ENCODE results near the gene RAB1B.

RAB1B gene

DNA sequence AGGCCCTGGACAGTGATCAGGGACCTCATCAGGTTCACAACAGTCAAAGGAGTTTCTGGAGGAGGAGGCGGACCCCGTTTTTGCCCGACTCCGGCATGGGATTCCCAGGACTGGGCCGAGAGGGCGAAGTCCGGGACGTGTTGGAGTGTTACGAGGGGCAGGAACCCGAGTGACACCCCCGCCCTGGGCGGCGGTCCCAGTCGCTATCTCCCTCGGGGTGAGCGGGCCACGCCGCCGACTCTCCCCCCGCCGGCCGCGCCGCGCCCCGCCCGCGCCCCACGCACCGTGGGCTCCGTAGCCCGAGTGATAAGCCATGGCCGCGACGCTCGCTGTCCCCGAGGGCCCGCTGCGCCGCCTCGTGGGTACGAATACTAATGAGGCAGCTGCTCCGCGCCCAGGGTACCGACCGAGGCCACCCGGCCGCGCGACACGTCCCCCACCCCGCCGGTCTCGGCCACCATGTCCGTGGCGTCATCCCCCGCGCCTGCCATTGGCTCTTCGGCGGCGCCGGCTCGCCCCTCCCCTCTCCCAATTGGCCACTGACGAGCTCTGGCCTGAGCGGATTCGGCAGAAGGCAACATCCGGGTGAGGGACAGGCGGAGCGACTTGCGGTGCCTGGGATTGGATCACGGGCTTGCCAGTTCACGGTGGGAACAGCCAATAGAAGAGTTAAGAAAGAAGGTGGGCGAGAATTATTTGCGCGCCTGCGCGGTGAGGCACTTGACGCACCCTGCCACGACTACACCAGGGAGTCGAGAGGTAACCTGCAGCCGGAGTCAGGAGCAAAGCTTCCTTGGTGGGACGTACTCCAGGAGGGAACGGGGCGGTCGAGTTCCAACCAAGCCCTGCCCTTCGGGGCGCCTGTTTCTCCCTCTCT is 20.5 kb downstream of the RAB1B start, which contains the start of gene YIF1A:
YIF1A (minus strand) TSS at position 473 of the 877 bp plus-strand sequence; CDS start at position 315, 158 bp downstream.
- Histone ChIP-seq H3K4me2 (ENCODE audit: insufficient read depth, low read length) (peak within 1 kb of the TSS; percentile 84), H3K4me1 (ENCODE audit: insufficient read depth, low read length) (peaks cover 33% of the 10 kb centered on the region), H3K9me3 (ENCODE audit: insufficient read depth, low read length, severe bottlenecking) (no peaks in the 10 kb centered on the region), H3K36me3 (ENCODE audit: insufficient read depth, low read length) (no peaks in the 10 kb centered on the region), H2AFZ (ENCODE audit: low read depth, low read length) (peak within 1 kb of the TSS; percentile 88), H4K20me1 (ENCODE audit: insufficient read depth, low read length) (peaks cover 8% of the 10 kb centered on the region), H3K27ac (ENCODE audit: low read length) (peak within 1 kb of the TSS; percentile 73), H3K4me3 (ENCODE audit: low read depth in 1 of 2, low read length in 2 of 2) (peak within 1 kb of the TSS; percentile 87 to 96; a peak in 3 of 4 replicates), H3K27me3 (ENCODE audit: insufficient read depth, low read length, poor library complexity) (no peaks in the 10 kb centered on the region), H3K79me2 (ENCODE audit: insufficient read depth, low read length) (peaks cover 14% of the 10 kb centered on the region), H3K9ac (ENCODE audit: low read depth, low read length) (peak within 1 kb of the TSS; percentile 78)
- peak; percentile 99 for DNase-seq
- TF ChIP-seq EZH2 (IDR thresholded peaks at IDR 0.05; ENCODE audit: borderline replicate concordance, low read depth, low read length, severe bottlenecking): no peak
- TF ChIP-seq, protein P1, sequence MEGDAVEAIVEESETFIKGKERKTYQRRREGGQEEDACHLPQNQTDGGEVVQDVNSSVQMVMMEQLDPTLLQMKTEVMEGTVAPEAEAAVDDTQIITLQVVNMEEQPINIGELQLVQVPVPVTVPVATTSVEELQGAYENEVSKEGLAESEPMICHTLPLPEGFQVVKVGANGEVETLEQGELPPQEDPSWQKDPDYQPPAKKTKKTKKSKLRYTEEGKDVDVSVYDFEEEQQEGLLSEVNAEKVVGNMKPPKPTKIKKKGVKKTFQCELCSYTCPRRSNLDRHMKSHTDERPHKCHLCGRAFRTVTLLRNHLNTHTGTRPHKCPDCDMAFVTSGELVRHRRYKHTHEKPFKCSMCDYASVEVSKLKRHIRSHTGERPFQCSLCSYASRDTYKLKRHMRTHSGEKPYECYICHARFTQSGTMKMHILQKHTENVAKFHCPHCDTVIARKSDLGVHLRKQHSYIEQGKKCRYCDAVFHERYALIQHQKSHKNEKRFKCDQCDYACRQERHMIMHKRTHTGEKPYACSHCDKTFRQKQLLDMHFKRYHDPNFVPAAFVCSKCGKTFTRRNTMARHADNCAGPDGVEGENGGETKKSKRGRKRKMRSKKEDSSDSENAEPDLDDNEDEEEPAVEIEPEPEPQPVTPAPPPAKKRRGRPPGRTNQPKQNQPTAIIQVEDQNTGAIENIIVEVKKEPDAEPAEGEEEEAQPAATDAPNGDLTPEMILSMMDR (IDR thresholded peaks at IDR 0.05; ENCODE audit: borderline replicate concordance, extremely low read depth, low read length, poor library complexity, severe bottlenecking): peak; percentile 34
- peak; percentile 95 for ATAC-seq (ENCODE audit: insufficient read depth, low read depth)

DNA sequence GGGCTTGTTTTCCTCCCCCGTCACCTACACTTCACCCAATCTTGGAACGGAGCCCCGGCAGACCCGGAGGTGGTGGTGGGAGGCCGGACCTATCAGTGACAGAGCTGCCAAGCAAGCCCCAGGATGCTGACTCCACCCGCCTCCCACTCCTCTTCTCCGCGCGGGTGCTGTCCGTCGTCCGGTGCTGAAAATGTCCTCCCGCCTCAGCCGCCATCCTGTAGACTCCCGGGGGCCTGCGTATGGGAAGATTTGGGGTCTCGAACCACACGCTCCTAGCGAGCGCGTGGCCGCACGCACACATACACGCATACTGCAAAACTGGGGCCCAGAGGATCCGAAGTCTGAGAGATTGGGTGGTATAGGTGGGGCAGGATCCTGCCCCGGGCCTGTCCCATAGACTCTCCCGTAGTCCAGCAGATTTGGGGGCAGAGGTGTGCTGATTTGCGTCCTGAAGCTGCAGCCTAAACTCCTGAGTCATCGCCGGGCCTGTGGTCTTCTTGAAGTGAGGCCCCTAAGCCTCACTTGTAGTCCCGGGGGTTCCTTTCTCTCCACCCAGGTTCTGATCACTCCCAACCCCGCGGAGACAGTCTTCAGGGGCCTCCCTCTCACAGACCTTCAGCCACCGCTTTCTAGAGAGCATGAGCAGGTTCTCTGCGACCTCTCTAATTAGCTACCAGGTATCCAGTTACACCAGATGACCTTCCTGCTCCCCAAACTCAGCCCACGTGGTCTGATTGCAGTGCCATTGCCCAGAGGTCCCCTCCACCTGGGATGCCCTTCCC is 21.3 kb downstream of the RAB1B start:
- Histone ChIP-seq H3K79me2 (ENCODE audit: insufficient read depth, low read length) (peaks cover 14% of the 10 kb centered on the region), H2AFZ (ENCODE audit: low read depth, low read length) (peak overlapping the region; percentile 70), H3K4me3 (ENCODE audit: low read depth in 1 of 2, low read length in 2 of 2) (peak overlapping the region; percentile 31 to 96; a peak in 3 of 4 replicates), H3K27ac (ENCODE audit: low read length) (peak overlapping the region; percentile 71), H3K9ac (ENCODE audit: low read depth, low read length) (peak overlapping the region; percentile 53), H3K4me1 (ENCODE audit: insufficient read depth, low read length) (peaks cover 33% of the 10 kb centered on the region), H4K20me1 (ENCODE audit: insufficient read depth, low read length) (peaks cover 8% of the 10 kb centered on the region; the same call in 1 of the 2 replicates), H3K36me3 (ENCODE audit: insufficient read depth, low read length) (no peaks in the 10 kb centered on the region), H3K27me3 (ENCODE audit: insufficient read depth, low read length, poor library complexity) (no peaks in the 10 kb centered on the region), H3K9me3 (ENCODE audit: insufficient read depth, low read length, severe bottlenecking) (no peaks in the 10 kb centered on the region), H3K4me2 (ENCODE audit: insufficient read depth, low read length) (peak overlapping the region; percentile 84)
- DNase-seq: peak; percentile 89
- TF ChIP-seq, protein P1 (IDR thresholded peaks at IDR 0.05; ENCODE audit: borderline replicate concordance, extremely low read depth, low read length, poor library complexity, severe bottlenecking): no peak
- TF ChIP-seq EZH2 (IDR thresholded peaks at IDR 0.05; ENCODE audit: borderline replicate concordance, low read depth, low read length, severe bottlenecking): no peak
- ATAC-seq (ENCODE audit: insufficient read depth, low read depth): peak; percentile 66

DNA sequence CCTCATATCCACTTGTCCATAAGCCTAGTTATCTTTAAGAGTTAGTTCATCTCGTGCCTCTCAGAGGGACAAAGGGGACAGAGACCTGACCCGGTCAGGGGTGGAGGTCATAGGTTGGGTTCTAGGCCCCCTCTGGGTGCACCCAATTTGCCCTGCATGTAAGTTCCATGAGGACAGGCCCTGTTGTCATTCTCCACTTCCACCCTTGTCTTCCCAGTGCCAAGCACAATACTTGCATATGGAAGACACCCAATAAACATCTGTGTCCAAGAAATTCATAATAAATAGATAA is 21.8 kb downstream of the RAB1B start:
- H3K27ac ChIP-seq (ENCODE audit: low read length): no peak overlapping the region

More for the DNA sequence above, 21.8 kb downstream of the RAB1B start:
- Histone ChIP-seq H3K36me3 (ENCODE audit: insufficient read depth, low read length) (no peaks in the 10 kb centered on the region), H3K27me3 (ENCODE audit: insufficient read depth, low read length, poor library complexity) (no peaks in the 10 kb centered on the region), H3K4me2 (ENCODE audit: insufficient read depth, low read length) (peak overlapping the region; percentile 84), H3K9ac (ENCODE audit: low read depth, low read length) (peak overlapping the region; percentile 53; the same call in 1 of the 2 replicates), H3K79me2 (ENCODE audit: insufficient read depth, low read length) (peaks cover 14% of the 10 kb centered on the region), H3K9me3 (ENCODE audit: insufficient read depth, low read length, severe bottlenecking) (no peaks in the 10 kb centered on the region), H2AFZ (ENCODE audit: low read depth, low read length) (0 out of 2 replicates have a peak overlapping the region, but pooled peaks have one; percentile 15), H3K4me3 (ENCODE audit: low read depth in 1 of 2, low read length in 2 of 2) (peak overlapping the region in 1 of 2 experiments; percentile 96; a peak in 3 of 4 replicates), H4K20me1 (ENCODE audit: insufficient read depth, low read length) (peaks cover 8% of the 10 kb centered on the region; the same call in 1 of the 2 replicates), H3K4me1 (ENCODE audit: insufficient read depth, low read length) (peaks cover 33% of the 10 kb centered on the region)
- DNase-seq (no peak), ATAC-seq (ENCODE audit: insufficient read depth, low read depth) (no peak)
- TF ChIP-seq EZH2 (IDR thresholded peaks at IDR 0.05; ENCODE audit: borderline replicate concordance, low read depth, low read length, severe bottlenecking): no peak
- TF ChIP-seq, protein P1 (IDR thresholded peaks at IDR 0.05; ENCODE audit: borderline replicate concordance, extremely low read depth, low read length, poor library complexity, severe bottlenecking): no peak

Measured in DND-41 (cell line).